Measurements from ENCODE around the gene ARHGAP15.

- TF ChIP-seq, protein P1, sequence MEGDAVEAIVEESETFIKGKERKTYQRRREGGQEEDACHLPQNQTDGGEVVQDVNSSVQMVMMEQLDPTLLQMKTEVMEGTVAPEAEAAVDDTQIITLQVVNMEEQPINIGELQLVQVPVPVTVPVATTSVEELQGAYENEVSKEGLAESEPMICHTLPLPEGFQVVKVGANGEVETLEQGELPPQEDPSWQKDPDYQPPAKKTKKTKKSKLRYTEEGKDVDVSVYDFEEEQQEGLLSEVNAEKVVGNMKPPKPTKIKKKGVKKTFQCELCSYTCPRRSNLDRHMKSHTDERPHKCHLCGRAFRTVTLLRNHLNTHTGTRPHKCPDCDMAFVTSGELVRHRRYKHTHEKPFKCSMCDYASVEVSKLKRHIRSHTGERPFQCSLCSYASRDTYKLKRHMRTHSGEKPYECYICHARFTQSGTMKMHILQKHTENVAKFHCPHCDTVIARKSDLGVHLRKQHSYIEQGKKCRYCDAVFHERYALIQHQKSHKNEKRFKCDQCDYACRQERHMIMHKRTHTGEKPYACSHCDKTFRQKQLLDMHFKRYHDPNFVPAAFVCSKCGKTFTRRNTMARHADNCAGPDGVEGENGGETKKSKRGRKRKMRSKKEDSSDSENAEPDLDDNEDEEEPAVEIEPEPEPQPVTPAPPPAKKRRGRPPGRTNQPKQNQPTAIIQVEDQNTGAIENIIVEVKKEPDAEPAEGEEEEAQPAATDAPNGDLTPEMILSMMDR (IDR thresholded peaks at IDR 0.05) = no peak
- no peak for TF ChIP-seq POLR2A (IDR thresholded peaks at IDR 0.05)
Observed at GRCh38 chr2:143347901-143348414, 218.7 kb downstream of the ARHGAP15 start.

All from esophagus squamous epithelium (tissue), 4 donors.